A673 (cell line): ENCODE results near the gene ZFR.

Experiments used
- EZH2 ChIP-seq: fragments of 200-600 bp; sonication (generic); IDR thresholded peaks from 2 replicates; pipeline ENCODE4 v1.6.1; 2017; ENCODE audit warnings: borderline replicate concordance, low read depth, mild to moderate bottlenecking, mixed read lengths, antibody characterized with exemption, low read length; ENCODE audit not compliant: poor library complexity, severe bottlenecking
- TF ChIP-seq, protein P1 (sequence below): fragments of 300-800, 200-600 bp; sonication (generic); conservative IDR thresholded peaks from 2 replicates; pipeline ENCODE4 v1.5.1; 2017; ENCODE audit warnings: low read depth, mild to moderate bottlenecking, antibody characterized with exemption, low read length, moderate library complexity, mixed read lengths

DNA sequence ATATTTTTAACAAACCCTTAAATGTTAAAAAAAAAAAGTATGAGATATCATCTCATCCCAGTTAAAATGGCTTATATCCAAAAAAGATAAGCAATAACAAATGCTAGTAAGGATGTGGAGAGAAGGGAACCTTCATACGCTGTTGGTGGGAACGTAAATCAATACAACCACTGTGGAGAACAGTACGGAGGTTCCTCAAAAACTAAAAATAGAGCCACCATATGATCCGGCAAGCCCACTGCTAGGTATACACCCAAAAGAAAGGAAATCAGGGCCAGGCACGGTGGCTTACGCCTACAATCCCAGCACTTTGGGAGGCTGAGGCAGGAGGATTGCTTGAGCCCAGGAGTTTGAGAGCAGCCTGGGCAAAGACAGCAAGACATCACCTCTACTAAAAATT lies 134.8 kb downstream of the ZFR start:
- no peak for TF ChIP-seq EZH2
- TF ChIP-seq, protein P1, sequence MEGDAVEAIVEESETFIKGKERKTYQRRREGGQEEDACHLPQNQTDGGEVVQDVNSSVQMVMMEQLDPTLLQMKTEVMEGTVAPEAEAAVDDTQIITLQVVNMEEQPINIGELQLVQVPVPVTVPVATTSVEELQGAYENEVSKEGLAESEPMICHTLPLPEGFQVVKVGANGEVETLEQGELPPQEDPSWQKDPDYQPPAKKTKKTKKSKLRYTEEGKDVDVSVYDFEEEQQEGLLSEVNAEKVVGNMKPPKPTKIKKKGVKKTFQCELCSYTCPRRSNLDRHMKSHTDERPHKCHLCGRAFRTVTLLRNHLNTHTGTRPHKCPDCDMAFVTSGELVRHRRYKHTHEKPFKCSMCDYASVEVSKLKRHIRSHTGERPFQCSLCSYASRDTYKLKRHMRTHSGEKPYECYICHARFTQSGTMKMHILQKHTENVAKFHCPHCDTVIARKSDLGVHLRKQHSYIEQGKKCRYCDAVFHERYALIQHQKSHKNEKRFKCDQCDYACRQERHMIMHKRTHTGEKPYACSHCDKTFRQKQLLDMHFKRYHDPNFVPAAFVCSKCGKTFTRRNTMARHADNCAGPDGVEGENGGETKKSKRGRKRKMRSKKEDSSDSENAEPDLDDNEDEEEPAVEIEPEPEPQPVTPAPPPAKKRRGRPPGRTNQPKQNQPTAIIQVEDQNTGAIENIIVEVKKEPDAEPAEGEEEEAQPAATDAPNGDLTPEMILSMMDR = no peak
